Suppressor macrophage treated with lipopolysaccharide for 1 hour (primary cell): ENCODE results near the gene PTH1R.

ENCODE experiments used
- DNase-seq, 3 donors: peaks; one replicate each; pipeline ENCODE4 v3.0.0-alpha.2; 2020 to 2022

Gene PTH1R

GRCh38 chr3:46932455-46933225 lies 55.1 kb downstream of the PTH1R start:
- peak in 1 of 3 donors; percentile 37 for DNase-seq

GRCh38 chr3:46933261-46933660 lies 55.7 kb downstream of the PTH1R start:
- DNase-seq: no peak

DNA sequence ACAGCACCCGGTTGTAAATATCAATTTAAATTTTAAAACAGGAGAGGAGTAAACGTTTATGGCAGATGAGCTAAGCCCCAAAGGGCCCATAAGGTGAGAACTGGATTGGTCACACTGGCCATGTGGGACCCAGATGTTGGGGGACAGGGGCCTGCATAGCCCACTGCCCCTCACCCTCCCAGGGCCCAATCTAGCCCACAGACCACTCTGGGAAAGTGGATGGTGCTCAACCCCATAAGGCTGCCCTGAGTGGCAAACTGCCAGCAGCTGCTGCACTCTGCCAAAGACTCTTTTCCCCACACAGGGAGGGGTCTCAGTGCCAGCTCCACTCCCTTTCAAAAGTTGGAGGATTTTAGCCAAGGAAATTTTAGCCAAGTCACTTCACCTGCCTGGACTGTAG lies 56.6 kb downstream of the PTH1R start:
- no peak for DNase-seq

DNA sequence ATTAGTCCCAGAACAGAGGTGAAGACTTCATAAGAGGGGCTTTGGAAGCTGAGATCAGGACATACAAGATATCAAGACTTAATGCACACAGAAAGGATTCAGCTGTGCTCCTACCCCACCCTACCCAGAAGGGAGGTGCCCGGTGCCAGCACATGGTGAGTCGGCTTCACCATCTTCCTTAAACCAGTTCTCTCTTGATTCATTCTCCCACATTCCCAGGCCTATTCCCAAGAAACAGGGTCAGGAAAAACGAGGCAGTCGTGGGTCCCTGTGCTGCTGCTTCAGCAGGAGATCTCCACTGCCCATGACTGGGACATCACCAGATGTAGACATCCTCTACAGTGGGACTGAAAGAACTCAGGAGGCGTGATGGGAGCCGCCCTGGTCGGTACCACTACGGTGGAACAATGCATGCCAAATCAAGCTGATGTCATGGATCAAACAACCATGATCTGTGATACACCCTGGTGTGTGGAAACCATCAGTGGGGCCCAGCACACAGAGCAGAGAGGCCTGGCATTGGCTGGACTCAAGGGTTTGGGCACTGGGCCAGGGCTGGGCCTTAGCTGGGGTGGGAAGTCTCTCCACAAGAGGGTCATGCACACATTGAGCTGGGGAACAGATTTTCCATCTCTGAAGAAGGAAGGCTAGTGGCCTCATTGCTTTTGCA lies 57.1 kb downstream of the PTH1R start:
- no peak for DNase-seq

DNA sequence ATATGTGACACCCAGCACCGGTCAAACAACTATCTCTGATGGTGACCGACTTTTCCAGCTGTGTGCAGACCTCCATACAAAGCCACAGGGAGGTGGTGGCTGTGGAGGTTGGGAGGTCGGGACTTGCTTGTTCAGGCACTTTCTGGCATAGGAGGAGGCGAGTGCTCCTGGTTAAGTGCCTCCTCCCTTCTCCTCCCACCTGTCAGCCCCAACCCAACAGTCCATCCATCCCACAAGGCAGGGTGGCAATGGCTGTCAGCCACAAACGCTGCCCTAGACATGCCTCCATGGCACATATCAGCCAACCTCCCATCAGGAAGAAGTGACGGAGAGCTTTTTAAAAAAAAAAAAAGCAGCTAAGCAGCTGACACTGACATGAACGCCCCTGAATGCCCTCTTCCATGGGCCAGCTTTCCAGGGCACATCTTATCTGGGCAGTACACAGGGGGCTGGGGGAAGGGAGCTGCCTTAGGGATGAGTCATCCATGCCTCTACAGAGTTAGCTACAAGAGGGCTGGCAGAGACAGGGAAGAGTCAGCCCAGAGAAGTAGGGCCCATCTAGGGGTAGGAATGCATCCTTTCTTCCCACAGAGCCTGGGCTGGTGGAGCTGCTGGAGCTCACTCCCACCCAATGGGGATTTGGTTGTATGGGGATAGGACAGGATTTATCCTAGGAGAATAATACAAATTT lies 57.8 kb downstream of the PTH1R start:
- peak; percentile 56 to 73 (median 71) for DNase-seq

- DNase-seq: peak; percentile 52 to 77 (median 68)
Observed at GRCh38 chr3:46935989-46936558, 58.6 kb downstream of the PTH1R start.

DNA sequence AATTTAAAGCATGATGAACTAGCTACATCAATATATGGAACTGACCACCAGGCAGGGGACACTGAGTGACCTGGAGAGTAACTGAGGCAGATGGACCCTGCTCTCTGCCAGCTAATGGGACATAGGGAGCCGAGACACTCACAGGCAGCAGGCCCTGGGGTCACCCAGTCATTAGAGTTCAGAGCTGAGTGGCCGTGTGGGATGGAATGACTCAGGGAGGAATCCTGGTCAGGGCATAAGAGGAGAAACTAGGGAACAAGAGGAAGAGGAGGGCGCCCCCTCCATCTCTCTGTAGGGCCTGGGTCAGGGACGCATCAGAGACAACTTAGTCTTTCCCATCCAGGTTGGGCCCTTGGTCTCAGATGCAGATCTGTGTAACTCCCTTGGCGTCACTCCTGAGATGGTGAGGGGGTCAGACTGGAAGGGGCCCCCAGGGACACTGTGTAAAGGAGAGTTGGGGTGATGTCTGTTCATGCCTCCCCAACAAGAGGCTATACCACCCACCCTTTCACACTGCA lies 59.3 kb downstream of the PTH1R start:
- peak; percentile 63 to 77 (median 76) for DNase-seq

DNA sequence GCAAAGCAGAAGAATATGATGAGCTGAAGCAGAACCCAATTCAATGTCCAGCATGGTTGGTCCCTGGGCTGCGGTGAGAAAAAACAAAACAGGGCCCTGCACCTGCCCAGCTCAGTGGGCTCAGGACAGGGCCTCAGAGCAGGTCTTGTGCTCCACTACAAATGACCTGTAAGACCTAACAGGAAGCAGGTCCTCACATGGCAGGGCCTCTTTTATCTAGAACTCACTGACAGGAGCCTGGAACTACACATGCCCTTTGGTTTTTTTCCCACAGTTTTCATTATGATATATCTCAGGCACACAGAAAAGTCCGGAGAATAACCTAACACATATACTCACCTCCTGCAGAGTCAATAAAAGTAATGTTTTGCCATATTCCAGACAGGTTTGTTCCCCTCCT lies 60.6 kb downstream of the PTH1R start:
- no peak for DNase-seq

DNA sequence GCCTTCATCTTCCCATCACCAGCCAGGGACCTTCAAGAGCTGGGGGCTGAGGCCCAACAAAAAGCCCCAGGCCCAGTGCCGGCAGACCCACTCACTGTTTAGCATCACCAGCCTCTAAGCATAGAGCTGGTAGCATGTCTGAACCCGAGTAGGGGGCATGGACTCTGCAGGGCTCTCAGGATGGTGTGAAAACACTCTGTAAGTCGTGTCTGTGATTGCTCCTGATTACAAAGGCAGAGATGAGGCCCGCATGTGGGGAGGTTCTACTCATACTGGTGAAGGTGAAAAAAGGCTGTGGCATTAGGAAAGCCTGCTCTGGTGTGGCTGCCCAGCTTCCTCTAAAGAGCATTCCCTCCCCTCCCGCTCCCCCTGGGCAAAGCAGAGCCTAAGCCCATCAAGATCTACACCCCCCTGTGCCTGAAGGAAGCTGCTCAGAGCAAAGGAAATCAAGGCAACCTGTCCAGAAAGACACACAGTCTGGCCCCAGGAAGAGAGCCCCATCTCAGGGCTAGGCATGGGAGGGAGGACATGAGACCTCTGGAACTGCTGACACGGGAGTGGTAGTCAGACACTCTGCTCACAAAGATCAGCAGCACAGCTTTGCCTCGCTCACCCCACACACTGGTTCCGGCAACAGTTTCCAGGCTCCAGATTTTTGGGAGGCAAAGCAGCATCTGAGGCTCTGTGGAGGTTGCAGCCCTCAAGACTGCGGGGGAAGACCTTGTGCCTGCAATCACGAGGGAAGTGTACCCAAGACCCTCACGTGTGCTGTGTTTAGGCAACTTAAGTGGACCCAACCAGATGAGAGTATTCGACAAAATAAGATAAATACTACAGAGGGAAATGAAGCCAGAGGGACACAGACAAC lies 62.3 kb downstream of the PTH1R start:
- DNase-seq: no peak

DNA sequence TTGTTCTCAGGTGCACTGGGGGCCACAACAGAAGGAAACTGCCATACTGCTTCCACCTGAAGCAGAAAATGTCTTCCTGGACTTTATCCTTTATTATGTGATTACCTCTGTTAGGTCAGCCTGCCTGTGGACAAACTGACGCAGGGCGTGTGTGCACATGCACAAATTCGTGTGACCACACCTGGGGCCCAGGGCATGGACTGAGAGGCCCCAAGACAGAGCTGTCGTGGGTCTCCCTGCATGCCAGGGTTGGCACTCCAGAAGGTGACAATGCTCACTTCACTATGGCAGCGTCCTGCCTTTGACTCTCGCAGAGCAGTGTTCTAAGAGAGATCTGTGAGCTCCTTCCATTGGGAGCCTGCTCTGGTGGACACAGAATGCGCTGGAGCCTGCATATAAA lies 64.6 kb downstream of the PTH1R start:
- DNase-seq: no peak

DNA sequence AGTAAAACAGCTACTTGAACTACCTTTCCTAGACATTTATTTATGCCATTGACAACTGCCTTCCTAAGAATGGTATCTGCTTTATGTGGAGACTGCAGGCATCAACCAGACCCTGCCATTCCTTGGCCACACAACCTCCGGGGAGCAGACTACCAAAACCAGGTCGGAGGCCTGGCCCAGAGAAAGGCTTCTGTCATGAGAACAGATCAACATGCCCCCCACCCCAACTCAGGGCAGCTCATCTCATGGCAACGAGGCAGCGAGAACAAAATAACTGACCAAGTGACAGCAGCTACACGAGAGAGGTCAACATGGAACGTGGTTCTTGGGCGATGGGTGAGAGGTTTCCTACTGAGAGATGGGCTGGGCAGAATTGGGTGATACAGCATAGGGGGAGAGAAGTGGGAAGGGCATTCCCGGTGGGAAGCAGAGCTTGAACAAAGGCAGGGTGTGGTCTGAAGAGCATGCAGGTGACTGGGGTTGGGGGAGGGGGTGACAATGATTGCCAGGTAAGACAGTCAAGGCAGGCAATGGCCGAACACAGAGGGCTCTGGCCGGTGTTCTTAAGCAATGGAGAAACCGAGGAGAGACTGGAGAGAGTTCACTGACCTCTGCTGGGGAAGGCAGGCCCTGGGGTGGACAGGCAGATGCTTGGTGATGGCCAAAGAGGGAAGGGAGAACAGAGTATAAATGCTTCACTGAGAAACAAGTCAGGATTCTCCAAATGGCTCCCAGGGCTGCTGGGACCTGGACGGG lies 65.1 kb downstream of the PTH1R start:
- no peak for DNase-seq

GRCh38 chr3:46943237-46944187 lies 66.0 kb downstream of the PTH1R start:
- DNase-seq: no peak

DNA sequence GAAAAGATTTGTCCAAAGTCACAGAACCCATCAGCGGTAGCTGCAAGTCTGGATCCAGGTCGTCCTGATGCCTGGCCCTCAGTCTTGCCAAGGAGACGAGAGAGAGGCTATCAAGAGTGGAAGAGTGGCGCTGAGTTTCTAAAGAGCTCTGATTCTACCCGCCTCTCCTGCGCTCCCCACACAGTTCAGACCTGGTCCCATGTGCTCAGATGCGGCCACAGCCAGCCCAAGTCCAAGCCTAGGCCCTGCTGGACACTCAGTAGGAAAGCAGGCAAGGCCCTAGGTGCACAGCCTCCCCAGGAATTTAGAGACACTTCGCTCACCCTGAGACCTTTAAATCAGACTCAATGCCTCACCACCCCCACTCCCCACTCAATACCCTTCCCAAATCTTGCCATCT lies 66.7 kb downstream of the PTH1R start:
- no peak for DNase-seq

GRCh38 chr3:46946416-46946815 lies 68.9 kb downstream of the PTH1R start:
- no peak for DNase-seq

- DNase-seq: peak in 2 of 3 donors; percentile 20 to 34
Observed at GRCh38 chr3:46946856-46947545, 69.5 kb downstream of the PTH1R start.

- no peak for DNase-seq
Observed at GRCh38 chr3:46947546-46947901, 70.0 kb downstream of the PTH1R start.

- DNase-seq: peak; percentile 76 to 84 (median 78)
Observed at GRCh38 chr3:46947981-46948791, 70.7 kb downstream of the PTH1R start.

DNA sequence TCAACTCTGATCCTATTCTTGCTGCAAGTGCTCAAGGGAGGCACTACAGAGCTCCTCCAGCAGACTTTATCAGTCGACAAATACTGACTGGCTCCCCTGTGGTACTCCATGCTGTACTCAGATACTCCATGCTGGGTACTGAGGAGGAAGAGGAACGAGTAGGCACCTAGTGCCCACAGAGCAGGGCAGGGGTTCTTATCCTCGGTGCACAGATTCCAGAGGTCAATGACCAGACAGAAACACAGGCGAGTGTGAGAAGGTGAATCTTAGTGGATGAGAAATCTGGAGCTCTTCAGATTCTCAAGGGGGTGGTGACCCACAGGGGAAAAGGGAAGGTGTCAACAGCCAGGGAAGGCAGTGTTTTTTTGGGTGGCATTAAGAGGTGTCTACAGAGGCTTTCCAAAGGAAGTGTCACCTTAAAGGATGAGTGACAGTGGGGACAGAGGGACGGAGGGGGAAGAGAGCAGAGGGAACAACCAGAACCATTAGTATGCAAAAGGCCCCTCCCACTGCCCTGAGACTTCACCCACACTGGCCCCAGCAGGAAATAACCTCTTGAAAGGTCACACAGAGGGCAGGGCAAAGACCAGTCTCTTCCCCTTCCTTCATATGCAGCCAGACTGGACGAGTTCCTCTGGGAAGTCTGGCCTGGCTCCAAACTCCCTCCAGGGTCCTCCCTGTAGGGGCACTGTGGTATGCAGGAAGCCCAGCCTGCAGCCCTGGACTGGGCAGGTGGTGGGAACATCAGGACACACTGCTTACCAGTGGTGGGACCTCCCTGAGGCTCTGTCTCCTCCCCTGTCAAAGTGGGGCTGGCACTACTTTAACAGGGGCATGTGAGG lies 71.5 kb downstream of the PTH1R start:
- DNase-seq: peak; percentile 81 to 84 (median 82)
